Activated effector memory CD4-positive, alpha-beta T cell treated with anti-CD3 and anti-CD28 coated beads, Interleukin-2, amount 50 U/mL, for 16 hours (primary cell): ENCODE results near the gene CSTPP1.
"Not testable (repeated sequence)": the region's sequence is repeated elsewhere in the genome, so short reads cannot be mapped to it uniquely, and the experiment has no call there.

ENCODE experiments used
- DNase-seq: peaks from one replicate; pipeline ENCODE4 v3.0.0-alpha.2; 2020

Gene CSTPP1

GRCh38 chr11:46961041-46961440 lies 24.5 kb downstream of the CSTPP1 start:
- no peak for DNase-seq

- not testable (repeated sequence) for DNase-seq
Observed at GRCh38 chr11:46961886-46962285, 25.3 kb downstream of the CSTPP1 start.

- no peak for DNase-seq
Observed at GRCh38 chr11:46963844-46964243, 27.3 kb downstream of the CSTPP1 start.

- no peak for DNase-seq
Observed at GRCh38 chr11:46966773-46967172, 30.2 kb downstream of the CSTPP1 start.

GRCh38 chr11:46967962-46968361 lies 31.4 kb downstream of the CSTPP1 start:
- no peak for DNase-seq

- no peak for DNase-seq
Observed at GRCh38 chr11:46969379-46969778, 32.8 kb downstream of the CSTPP1 start.

- DNase-seq, result no peak
Observed at GRCh38 chr11:46970913-46971625, 34.5 kb downstream of the CSTPP1 start.

GRCh38 chr11:46972343-46972742 lies 35.8 kb downstream of the CSTPP1 start:
- no peak for DNase-seq

GRCh38 chr11:46972821-46973220 lies 36.3 kb downstream of the CSTPP1 start:
- no peak for DNase-seq

- no peak for DNase-seq
Observed at GRCh38 chr11:46976182-46976854, 39.8 kb downstream of the CSTPP1 start.

- no peak for DNase-seq
Observed at GRCh38 chr11:46977038-46977813, 40.7 kb downstream of the CSTPP1 start.

GRCh38 chr11:46978005-46978491 lies 41.5 kb downstream of the CSTPP1 start:
- no peak for DNase-seq

- DNase-seq, result no peak
Observed at GRCh38 chr11:46979358-46979757, 42.8 kb downstream of the CSTPP1 start.

- no peak for DNase-seq
Observed at GRCh38 chr11:46981436-46981835, 44.9 kb downstream of the CSTPP1 start.

- no peak for DNase-seq
Observed at GRCh38 chr11:46982797-46983452, 46.4 kb downstream of the CSTPP1 start.

- no peak for DNase-seq
Observed at GRCh38 chr11:46983598-46983997, 47.0 kb downstream of the CSTPP1 start.

GRCh38 chr11:46984548-46984947 lies 48.0 kb downstream of the CSTPP1 start:
- DNase-seq, result no peak

- DNase-seq, result no peak
Observed at GRCh38 chr11:46984987-46985386, 48.4 kb downstream of the CSTPP1 start.

- DNase-seq, result no peak
Observed at GRCh38 chr11:46987183-46987582, 50.6 kb downstream of the CSTPP1 start.

- DNase-seq, result not testable (repeated sequence)
Observed at GRCh38 chr11:46989810-46990487, 53.4 kb downstream of the CSTPP1 start.

GRCh38 chr11:46991391-46991790 lies 54.8 kb downstream of the CSTPP1 start:
- no peak for DNase-seq

GRCh38 chr11:46992386-46992785 lies 55.8 kb downstream of the CSTPP1 start:
- DNase-seq, result not testable (repeated sequence)
